ENCODE results near the gene CHST3.

The CHST3 gene

GRCh38 chr10:71970331-71970730, 6.1 kb downstream of the CHST3 start:
- ATAC-seq (ENCODE audit: low read depth): peak; percentile 54
- H3K4me1 ChIP-seq (ENCODE audit: insufficient read depth, poor library complexity, severe bottlenecking): peaks cover 79% of the 10 kb centered on the region

GRCh38 chr10:71970869-71971268, 6.7 kb downstream of the CHST3 start:
- H3K36me3 ChIP-seq (ENCODE audit: low read depth): peaks cover 20% of the 10 kb centered on the region; the same call in 1 of the 2 replicates
- no peaks in the 10 kb centered on the region for H3K27me3 ChIP-seq (ENCODE audit: insufficient read depth, poor library complexity, severe bottlenecking)
- H3K4me1 ChIP-seq (ENCODE audit: insufficient read depth, poor library complexity, severe bottlenecking): peaks cover 84% of the 10 kb centered on the region
- no peak for TF ChIP-seq CTCF (IDR thresholded peaks at IDR 0.05; ENCODE audit: poor library complexity, severe bottlenecking)
- H3K4me3 ChIP-seq (ENCODE audit: severe bottlenecking): peak overlapping the region; percentile 14
- H3K27ac ChIP-seq (ENCODE audit: poor library complexity, severe bottlenecking): peak overlapping the region; percentile 97
- peak; percentile 11 for ATAC-seq (ENCODE audit: low read depth)
- H3K9me3 ChIP-seq (ENCODE audit: severe bottlenecking): no peaks in the 10 kb centered on the region
- no peak for DNase-seq (ENCODE audit: low spot score)

More at GRCh38 chr10:71970331-71970730, 6.1 kb downstream of the CHST3 start:
- peak; percentile 46 for TF ChIP-seq CTCF (IDR thresholded peaks at IDR 0.05; ENCODE audit: poor library complexity, severe bottlenecking)
- Histone ChIP-seq H3K27me3 (ENCODE audit: insufficient read depth, poor library complexity, severe bottlenecking) (no peaks in the 10 kb centered on the region), H3K9me3 (ENCODE audit: severe bottlenecking) (no peaks in the 10 kb centered on the region), H3K27ac (ENCODE audit: poor library complexity, severe bottlenecking) (peak overlapping the region; percentile 97), H3K4me3 (ENCODE audit: severe bottlenecking) (peak overlapping the region; percentile 14), H3K36me3 (ENCODE audit: low read depth) (peaks cover 20% of the 10 kb centered on the region; the same call in 1 of the 2 replicates)
- peak; percentile 83 for DNase-seq (ENCODE audit: low spot score)

- peak; percentile 24 for ATAC-seq (ENCODE audit: low read depth)
- DNase-seq (ENCODE audit: low spot score): no peak
- Histone ChIP-seq H3K27me3 (ENCODE audit: insufficient read depth, poor library complexity, severe bottlenecking) (no peaks in the 10 kb centered on the region), H3K9me3 (ENCODE audit: severe bottlenecking) (no peaks in the 10 kb centered on the region), H3K36me3 (ENCODE audit: low read depth) (peaks cover 20% of the 10 kb centered on the region; the same call in 1 of the 2 replicates), H3K27ac (ENCODE audit: poor library complexity, severe bottlenecking) (peak overlapping the region; percentile 97), H3K4me1 (ENCODE audit: insufficient read depth, poor library complexity, severe bottlenecking) (peaks cover 89% of the 10 kb centered on the region), H3K4me3 (ENCODE audit: severe bottlenecking) (peak overlapping the region; percentile 14)
- no peak for TF ChIP-seq CTCF (IDR thresholded peaks at IDR 0.05; ENCODE audit: poor library complexity, severe bottlenecking)
Observed at GRCh38 chr10:71971311-71971731, 7.1 kb downstream of the CHST3 start.

GRCh38 chr10:71971769-71972555, 7.8 kb downstream of the CHST3 start:
- no peaks in the 10 kb centered on the region for H3K9me3 ChIP-seq (ENCODE audit: severe bottlenecking)
- H3K27me3 ChIP-seq (ENCODE audit: insufficient read depth, poor library complexity, severe bottlenecking): no peaks in the 10 kb centered on the region
- peaks cover 95% of the 10 kb centered on the region for H3K4me1 ChIP-seq (ENCODE audit: insufficient read depth, poor library complexity, severe bottlenecking)
- peaks cover 18% of the 10 kb centered on the region; the same call in 1 of the 2 replicates for H3K36me3 ChIP-seq (ENCODE audit: low read depth)
- no peak for DNase-seq (ENCODE audit: low spot score)
- no peak for ATAC-seq (ENCODE audit: low read depth)
- H3K4me3 ChIP-seq (ENCODE audit: severe bottlenecking): no peak overlapping the region
- no peak for TF ChIP-seq CTCF (IDR thresholded peaks at IDR 0.05; ENCODE audit: poor library complexity, severe bottlenecking)
- H3K27ac ChIP-seq (ENCODE audit: poor library complexity, severe bottlenecking): peak overlapping the region; percentile 97

All from RWPE2 (cell line).